Activated CD4-positive, alpha-beta T cell treated with anti-CD3 and anti-CD28 coated beads, Interleukin-2, amount 50 U/mL, for 16 hours (primary cell): ENCODE data around the gene EHMT2.
"Not testable (repeated sequence)": the region's sequence is repeated elsewhere in the genome, so short reads cannot be mapped to it uniquely, and the experiment has no call there.

Source experiments
- DNase-seq: peaks from one replicate; pipeline ENCODE4 v3.0.0-alpha.2; 2020

Gene EHMT2

GRCh38 chr6:31911826-31912585 is 14.5 kb upstream of the EHMT2 start:
- DNase-seq: no peak

- not testable (repeated sequence) for DNase-seq
These were observed 11.8 kb upstream of the EHMT2 start for GRCh38 chr6:31909298-31909697.

- peak; percentile 67 for DNase-seq
These were observed 11.3 kb upstream of the EHMT2 start for GRCh38 chr6:31908791-31909190.

GRCh38 chr6:31908255-31908654 is 10.8 kb upstream of the EHMT2 start:
- not testable (repeated sequence) for DNase-seq

GRCh38 chr6:31907158-31907813 is 9.8 kb upstream of the EHMT2 start:
- peak; percentile 36 for DNase-seq

GRCh38 chr6:31906727-31907126 is 9.2 kb upstream of the EHMT2 start:
- not testable (repeated sequence) for DNase-seq

- no peak for DNase-seq
These were observed 8.6 kb upstream of the EHMT2 start for GRCh38 chr6:31906122-31906521.

- DNase-seq: no peak
These were observed 7.5 kb upstream of the EHMT2 start for GRCh38 chr6:31905041-31905440.

GRCh38 chr6:31903957-31904356 is 6.5 kb upstream of the EHMT2 start:
- no peak for DNase-seq

- peak; percentile 88 for DNase-seq
These were observed 4.6 kb upstream of the EHMT2 start, which contains the start of gene ZBTB12 for GRCh38 chr6:31901953-31902643. Gene ZBTB12 (minus strand): TSS chr6:31902086. CDS start chr6:31901305, 781 bp downstream.

- peak; percentile 61 for DNase-seq
These were observed 4.0 kb upstream of the EHMT2 start for GRCh38 chr6:31901415-31901952.

GRCh38 chr6:31900917-31901414 is 3.5 kb upstream of the EHMT2 start:
- DNase-seq: no peak

GRCh38 chr6:31899882-31900722 is 2.6 kb upstream of the EHMT2 start:
- no peak for DNase-seq

GRCh38 chr6:31899215-31899614 is 1.7 kb upstream of the EHMT2 start:
- no peak for DNase-seq

GRCh38 chr6:31898383-31899011 is 999 bp upstream of the EHMT2 start:
- peak; percentile 53 for DNase-seq

- DNase-seq: no peak
These were observed 464 bp downstream of the EHMT2 start for GRCh38 chr6:31896856-31897611.

- no peak for DNase-seq
These were observed 1.0 kb downstream of the EHMT2 start for GRCh38 chr6:31896493-31896855.

- DNase-seq: no peak
These were observed 4.7 kb downstream of the EHMT2 start for GRCh38 chr6:31892821-31893220.

- no peak for DNase-seq
These were observed 8.0 kb downstream of the EHMT2 start for GRCh38 chr6:31889331-31889972.
